ENCODE measurements around the gene CFLAR. TPM values are rescaled to one million over a fixed set of nuclear protein-coding genes. Genes with fewer than 3 reads are reported as not detected.
A peak's percentile ranks its signal among the peaks of the same experiment; 100 is the strongest.

The CFLAR gene
- total RNA-seq, 4 donors from 2014 or later: 158 to 284 (median 220) TPM

DNA sequence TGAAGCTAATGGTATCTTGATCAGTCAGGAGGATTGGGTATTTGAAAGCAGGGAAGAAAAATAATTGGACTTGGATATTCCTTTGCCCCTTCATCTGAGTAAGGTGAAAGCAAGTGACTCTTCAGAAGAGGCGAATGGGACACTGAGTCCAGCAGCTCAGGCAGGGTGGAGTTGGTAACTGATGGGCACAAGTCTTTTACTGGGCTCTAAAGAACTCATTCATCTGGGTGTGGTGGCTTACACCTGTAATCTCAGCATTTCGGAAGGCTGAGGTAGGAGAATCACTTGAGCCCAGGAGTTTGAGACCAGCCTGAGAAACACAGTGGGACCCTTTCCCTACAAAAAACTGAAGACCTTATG is 11.2 kb downstream of the CFLAR start:
- H3K4me1 ChIP-seq: peaks cover 0 to 100% (median 91%) of the 10 kb centered on the region in 4 donors
- no peaks in the 10 kb centered on the region for H3K9me3 ChIP-seq
- H3K27me3 ChIP-seq: no peaks in the 10 kb centered on the region
- no peak for DNase-seq (ENCODE audit: low spot score in 2 of 2)
- TF ChIP-seq POLR2A (IDR thresholded peaks at IDR 0.05) (no peak), EP300 (IDR thresholded peaks at IDR 0.05) (no peak)
- TF ChIP-seq, protein P1, sequence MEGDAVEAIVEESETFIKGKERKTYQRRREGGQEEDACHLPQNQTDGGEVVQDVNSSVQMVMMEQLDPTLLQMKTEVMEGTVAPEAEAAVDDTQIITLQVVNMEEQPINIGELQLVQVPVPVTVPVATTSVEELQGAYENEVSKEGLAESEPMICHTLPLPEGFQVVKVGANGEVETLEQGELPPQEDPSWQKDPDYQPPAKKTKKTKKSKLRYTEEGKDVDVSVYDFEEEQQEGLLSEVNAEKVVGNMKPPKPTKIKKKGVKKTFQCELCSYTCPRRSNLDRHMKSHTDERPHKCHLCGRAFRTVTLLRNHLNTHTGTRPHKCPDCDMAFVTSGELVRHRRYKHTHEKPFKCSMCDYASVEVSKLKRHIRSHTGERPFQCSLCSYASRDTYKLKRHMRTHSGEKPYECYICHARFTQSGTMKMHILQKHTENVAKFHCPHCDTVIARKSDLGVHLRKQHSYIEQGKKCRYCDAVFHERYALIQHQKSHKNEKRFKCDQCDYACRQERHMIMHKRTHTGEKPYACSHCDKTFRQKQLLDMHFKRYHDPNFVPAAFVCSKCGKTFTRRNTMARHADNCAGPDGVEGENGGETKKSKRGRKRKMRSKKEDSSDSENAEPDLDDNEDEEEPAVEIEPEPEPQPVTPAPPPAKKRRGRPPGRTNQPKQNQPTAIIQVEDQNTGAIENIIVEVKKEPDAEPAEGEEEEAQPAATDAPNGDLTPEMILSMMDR (IDR thresholded peaks at IDR 0.05): no peak
- H3K4me3 ChIP-seq: peak overlapping the region in 2 of 4 donors; percentile 4 to 17
- peak overlapping the region; percentile 61 to 100 (median 92) for H3K27ac ChIP-seq
- 70 to 83% methylated on average over 2 of the region's 2 CpGs for WGBS, 2 donors
- no peaks in the 10 kb centered on the region for H3K36me3 ChIP-seq

DNA sequence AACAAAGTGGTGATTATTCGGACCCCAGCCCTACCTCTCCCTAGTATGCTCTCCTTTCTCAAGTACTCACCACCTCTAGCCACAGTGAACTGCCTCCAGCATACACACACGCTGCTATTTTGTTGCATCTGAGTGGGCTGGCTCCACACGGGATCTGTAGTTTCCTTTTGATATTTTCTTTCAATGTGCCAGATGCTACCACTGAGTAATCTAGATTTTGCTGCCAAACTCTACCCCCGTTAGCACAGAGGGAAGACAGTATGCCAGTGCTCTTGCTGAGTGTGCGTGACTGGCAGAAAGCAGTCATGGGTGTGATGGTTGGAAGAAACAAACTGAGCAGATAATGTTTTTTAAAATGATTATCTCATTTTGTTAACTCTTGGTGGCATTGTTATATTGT is 11.6 kb downstream of the CFLAR start:
- WGBS, 2 donors: 11% methylated on average over 5 of the region's 5 CpGs
- peak overlapping the region in 2 of 4 donors; percentile 4 to 17 for H3K4me3 ChIP-seq
- DNase-seq (ENCODE audit: low spot score in 2 of 2): no peak

DNA sequence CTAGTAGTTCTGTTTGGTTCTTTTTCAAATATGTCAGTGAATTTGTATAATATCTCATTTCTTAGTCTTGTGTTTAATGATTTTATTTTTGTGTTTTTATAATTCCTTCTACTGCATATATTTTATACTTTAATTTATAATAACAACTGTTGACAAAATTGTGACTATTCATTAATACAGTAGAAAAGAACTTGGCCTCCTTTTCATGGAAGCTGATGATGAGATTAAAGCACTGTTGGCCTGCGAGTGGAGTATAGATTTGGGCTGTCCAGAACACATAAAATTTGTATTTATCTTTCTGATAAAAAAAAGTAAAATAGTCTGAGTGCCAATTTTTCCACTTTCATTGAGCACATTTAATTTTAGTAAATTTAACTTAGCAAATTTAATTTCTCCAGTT is 12.1 kb downstream of the CFLAR start:
- no peak for TF ChIP-seq POLR2A (IDR thresholded peaks at IDR 0.05)
- H3K27ac ChIP-seq: peak overlapping the region; percentile 61 to 100 (median 92)
- H3K27me3 ChIP-seq: no peaks in the 10 kb centered on the region
- WGBS, 2 donors: 74 to 81% methylated on average over 1 of the region's 1 CpG
- peaks cover 0 to 100% (median 91%) of the 10 kb centered on the region in 4 donors for H3K4me1 ChIP-seq
- peaks cover 0 to 2% (median under 1%) of the 10 kb centered on the region in 3 donors for H3K36me3 ChIP-seq
- no peak for DNase-seq (ENCODE audit: low spot score in 2 of 2)
- H3K9me3 ChIP-seq: no peaks in the 10 kb centered on the region
- no peak overlapping the region for H3K4me3 ChIP-seq

More for the DNA sequence above, 11.6 kb downstream of the CFLAR start:
- no peaks in the 10 kb centered on the region for H3K36me3 ChIP-seq
- peaks cover 0 to 100% (median 92%) of the 10 kb centered on the region in 4 donors for H3K4me1 ChIP-seq
- H3K27ac ChIP-seq: peak overlapping the region; percentile 61 to 100 (median 92)
- TF ChIP-seq EP300 (IDR thresholded peaks at IDR 0.05): peak in 1 of 2 donors; percentile 78
- peak in 1 of 2 donors; percentile 26 for TF ChIP-seq POLR2A (IDR thresholded peaks at IDR 0.05)
- TF ChIP-seq, protein P1 (IDR thresholded peaks at IDR 0.05): no peak
- no peaks in the 10 kb centered on the region for H3K9me3 ChIP-seq
- H3K27me3 ChIP-seq: no peaks in the 10 kb centered on the region

DNA sequence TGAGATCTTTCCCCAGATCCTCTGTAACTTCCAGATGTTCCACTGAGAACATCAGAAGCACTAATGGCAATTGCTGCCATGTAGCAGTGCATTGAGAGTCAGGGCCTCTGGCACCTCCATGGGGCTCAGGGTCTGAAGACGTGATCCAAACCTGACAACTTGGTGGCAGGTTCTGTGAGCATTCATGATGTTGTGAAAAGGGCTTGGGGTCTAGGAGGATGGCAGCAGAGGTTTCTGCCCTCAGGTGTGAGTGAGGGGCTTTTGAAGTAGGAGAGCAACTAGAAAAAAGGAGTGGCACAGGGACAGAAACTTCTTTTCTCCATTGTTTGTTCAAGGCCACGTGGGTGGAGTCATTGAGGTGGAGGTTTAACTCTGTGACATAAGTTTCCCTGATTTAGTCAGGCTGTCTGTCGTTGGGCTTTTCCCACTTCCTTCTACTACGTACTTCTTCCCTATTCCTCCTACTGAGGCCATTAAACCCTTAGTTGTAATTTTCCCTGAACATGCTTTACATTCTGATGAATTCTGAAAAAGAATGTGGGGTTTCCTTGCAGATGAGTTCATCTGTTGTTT is 13.1 kb downstream of the CFLAR start:
- no peak for DNase-seq (ENCODE audit: low spot score in 2 of 2)
- H3K9me3 ChIP-seq: no peaks in the 10 kb centered on the region
- peaks cover 0 to 97% (median 83%) of the 10 kb centered on the region in 4 donors for H3K4me1 ChIP-seq
- 22 to 24% methylated on average over 4 of the region's 4 CpGs for WGBS, 2 donors
- TF ChIP-seq POLR2A (IDR thresholded peaks at IDR 0.05) (no peak), EP300 (IDR thresholded peaks at IDR 0.05) (peak in 1 of 2 donors; percentile 37)
- H3K27me3 ChIP-seq: no peaks in the 10 kb centered on the region
- H3K27ac ChIP-seq: peak overlapping the region; percentile 62 to 100 (median 92)
- H3K4me3 ChIP-seq: no peak overlapping the region
- peaks cover 0 to 9% (median 2%) of the 10 kb centered on the region in 3 donors for H3K36me3 ChIP-seq

DNA sequence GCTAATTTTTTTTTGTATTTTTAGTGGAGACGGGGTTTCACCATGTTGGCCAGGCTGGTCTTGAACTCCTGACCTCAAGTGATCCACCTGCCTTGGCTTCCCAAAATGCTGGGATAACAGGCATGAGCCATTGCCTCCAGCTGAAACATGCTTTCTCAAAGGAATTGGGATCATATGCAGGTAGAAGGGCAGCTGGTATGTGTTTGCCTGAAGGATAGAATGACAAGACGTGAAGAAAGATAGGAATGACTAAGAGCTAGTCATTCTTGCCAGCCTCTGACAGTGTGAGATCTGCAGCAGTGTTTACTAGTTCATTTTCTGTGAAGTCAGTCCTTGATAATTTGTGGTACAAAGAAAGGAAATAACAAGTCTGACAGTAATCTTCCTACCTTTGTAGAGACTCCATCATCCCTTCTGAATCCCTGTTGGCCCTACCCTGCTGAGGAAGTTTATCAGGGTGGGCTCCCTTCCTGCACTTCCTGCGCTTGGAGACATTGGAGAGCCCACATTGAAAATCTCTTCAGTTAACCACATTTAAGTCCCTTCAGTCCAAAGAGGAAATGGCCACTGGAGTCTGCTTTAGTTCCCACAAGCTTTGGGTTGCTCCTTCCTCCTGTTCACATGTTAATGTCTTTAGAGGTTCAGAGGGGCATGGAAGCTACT is 14.7 kb downstream of the CFLAR start:
- H3K27me3 ChIP-seq: no peaks in the 10 kb centered on the region
- peaks cover 0 to 95% (median 67%) of the 10 kb centered on the region in 4 donors for H3K4me1 ChIP-seq
- DNase-seq (ENCODE audit: low spot score in 2 of 2): no peak
- H3K9me3 ChIP-seq: no peaks in the 10 kb centered on the region
- H3K27ac ChIP-seq: peak overlapping the region in 3 of 4 donors; percentile 86 to 100 (median 98)
- peaks cover 0 to 21% (median 2%) of the 10 kb centered on the region in 3 donors for H3K36me3 ChIP-seq
- 66 to 69% methylated on average over 3 of the region's 3 CpGs for WGBS, 2 donors
- no peak overlapping the region for H3K4me3 ChIP-seq
- TF ChIP-seq, protein P1 (IDR thresholded peaks at IDR 0.05): no peak
- TF ChIP-seq EP300 (IDR thresholded peaks at IDR 0.05) (peak in 1 of 2 donors; percentile 36), POLR2A (IDR thresholded peaks at IDR 0.05) (no peak)

DNA sequence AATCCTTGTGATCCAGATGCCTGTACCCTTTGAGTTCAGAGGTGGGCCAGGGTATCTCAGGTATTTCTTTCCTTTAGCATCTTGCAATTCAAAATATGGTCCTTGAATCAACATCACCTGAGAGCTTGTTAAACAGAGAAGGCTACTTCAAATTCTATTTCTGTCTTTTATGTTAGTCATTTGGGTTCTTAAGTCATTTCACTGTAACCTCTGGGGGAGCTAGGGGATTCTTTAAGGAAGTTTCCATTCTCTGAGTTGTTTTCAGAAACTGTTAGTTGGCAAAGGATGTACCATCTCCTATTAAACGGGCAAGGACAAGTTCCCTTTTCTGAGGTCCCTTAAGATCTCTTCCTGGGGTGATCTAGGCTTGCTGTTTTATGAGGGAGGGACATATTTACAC is 16.6 kb downstream of the CFLAR start:
- H3K27ac ChIP-seq: peak overlapping the region in 3 of 4 donors; percentile 14 to 100 (median 98)
- H3K9me3 ChIP-seq: no peaks in the 10 kb centered on the region
- H3K4me1 ChIP-seq: peaks cover 0 to 84% (median 49%) of the 10 kb centered on the region in 4 donors
- WGBS, 2 donors: 42 to 57% methylated on average over 1 of the region's 1 CpG
- TF ChIP-seq EP300 (IDR thresholded peaks at IDR 0.05): no peak
- no peak overlapping the region for H3K4me3 ChIP-seq
- H3K27me3 ChIP-seq: no peaks in the 10 kb centered on the region
- no peak for DNase-seq (ENCODE audit: low spot score in 2 of 2)
- H3K36me3 ChIP-seq: peaks cover 2 to 40% (median 12%) of the 10 kb centered on the region in 3 donors

All from tibial nerve (tissue), 4 donors.